Activated CD8-positive, alpha-beta memory T cell treated with anti-CD3 and anti-CD28 coated beads, Interleukin-2, amount 50 U/mL, for 48 hours (primary cell): ENCODE results near the gene VDAC2.
A peak's percentile ranks its signal among the peaks of the same experiment; 100 is the strongest.
"Not testable (repeated sequence)": the region's sequence is repeated elsewhere in the genome, so short reads cannot be mapped to it uniquely, and the experiment has no call there.

Experiments used
- DNase-seq: peaks from one replicate; pipeline ENCODE4 v3.0.0-alpha.2; 2020

VDAC2 gene

DNA sequence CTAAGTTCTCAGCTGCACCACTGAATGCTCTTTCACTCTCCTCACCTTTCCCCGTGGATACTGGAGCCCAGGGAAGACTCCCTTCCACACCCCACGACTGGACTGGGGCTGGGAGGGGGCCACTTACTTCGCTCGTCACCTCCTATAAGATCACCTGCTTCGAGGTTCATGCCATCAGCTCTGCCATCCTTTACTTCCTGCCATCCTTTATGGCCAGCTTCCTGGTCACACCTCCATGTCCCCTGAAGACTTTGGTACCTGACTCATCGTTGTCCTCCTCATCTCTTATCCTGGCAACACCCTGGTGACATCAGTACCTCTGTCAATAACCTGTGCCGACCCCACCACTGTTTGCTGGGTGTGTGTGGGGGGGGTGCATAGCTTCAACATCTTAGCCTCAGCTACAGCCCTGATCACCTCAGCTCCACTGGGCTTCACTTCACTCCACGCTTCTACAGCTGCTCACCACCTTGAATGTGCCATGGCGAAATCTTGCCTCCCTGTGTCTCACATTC lies 8.7 kb upstream of the VDAC2 start:
- DNase-seq: no peak

DNA sequence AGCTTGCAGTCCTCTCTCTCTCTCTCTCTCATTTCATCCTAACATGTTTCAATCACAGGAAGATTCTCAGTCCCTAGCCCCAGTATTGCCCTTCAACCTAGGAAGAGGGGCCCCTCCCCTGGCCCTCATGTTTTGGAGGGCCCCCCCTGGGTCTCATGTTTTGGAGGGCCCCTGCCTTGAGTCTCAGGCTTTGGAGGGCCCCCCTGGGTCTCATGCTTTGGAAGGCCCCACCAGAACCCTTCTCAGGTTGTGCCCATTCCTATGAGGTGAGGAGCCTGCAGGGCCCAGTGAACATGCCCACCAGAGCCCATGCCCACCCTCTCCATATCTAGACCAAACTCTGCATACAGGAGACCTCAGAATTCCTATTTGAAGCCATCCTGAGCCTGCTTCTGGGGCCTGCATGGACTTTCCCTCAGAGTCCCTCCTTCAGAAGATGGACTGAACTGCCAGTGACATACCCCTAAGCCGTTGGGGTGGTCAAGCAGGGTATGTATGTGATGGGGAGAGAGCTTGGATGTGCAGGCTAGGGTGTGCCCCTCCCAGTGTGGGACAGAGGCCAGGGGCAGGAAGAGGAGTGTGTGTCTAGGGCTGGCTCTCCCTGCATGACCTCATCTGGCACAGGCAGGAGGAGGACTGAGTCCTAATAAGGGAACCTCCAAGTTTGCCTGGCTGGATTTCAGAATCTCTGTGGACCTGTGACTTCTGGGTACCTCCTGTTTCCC lies 8.1 kb upstream of the VDAC2 start:
- no peak for DNase-seq

DNA sequence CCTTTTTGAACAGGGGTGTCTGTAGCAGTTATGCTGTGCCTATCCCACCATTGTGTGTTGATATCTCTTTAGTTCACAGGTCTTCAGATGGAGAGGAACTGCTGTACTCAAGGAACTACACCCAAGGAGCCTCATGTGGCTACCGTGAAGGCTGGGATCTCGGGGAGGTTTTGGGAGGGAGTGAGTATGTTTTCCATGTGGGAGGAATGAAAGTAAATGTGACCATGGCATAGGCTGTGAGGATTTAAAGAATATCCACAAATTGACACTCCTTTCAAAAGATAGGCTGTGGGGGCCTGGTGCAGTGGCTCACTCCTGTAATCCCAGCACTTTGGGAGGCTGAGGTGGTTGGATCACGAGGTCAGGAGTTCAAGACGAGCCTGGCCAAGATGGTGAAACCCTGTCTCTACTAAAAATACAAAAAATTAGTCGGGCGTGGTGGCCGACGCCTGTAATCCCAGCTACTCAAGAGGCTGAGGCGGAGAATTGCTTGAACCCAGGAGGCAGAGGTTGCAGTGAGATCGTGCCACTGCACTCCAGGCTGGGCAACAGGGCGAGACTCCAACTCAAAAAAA lies 7.5 kb upstream of the VDAC2 start:
- DNase-seq: not testable (repeated sequence)

DNA sequence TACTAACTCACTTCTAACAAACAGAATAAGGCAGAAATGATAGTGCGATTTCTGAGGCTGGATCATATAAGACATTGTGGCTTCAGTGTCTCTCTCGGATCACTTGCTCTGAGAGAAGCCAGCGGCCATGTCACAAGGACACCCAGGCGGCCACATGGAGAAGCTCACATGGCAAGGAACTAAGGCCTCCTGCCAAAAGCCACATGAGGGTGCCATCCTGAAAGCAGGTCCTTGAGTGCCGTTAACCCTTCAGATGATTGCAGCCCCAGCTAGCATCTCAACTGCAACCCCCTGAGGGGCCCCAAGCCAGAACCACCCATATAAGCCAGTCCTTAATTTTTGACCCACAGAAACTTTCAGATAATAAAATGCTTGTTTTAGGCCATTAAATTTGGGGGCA lies 6.9 kb upstream of the VDAC2 start:
- DNase-seq: no peak

DNA sequence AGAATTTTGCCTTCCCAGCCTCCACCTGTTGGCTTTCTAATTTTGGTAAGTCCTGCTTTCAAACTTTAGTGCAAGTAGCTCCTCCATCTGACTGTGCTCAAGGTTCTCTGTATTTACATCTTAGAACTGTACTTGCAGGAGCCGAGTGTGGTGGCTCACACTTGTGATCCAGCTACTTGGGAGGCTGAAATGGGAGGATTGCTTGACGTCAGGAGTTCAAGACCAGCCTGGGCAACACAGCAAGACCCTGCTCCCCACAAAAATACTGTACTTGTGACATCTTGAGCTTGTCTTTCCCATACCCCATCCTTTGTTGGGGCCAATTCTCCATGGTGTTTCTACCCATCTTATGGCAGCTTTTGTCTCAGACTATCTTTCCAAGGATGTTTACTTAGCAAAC lies 4.7 kb upstream of the VDAC2 start:
- DNase-seq: no peak

DNA sequence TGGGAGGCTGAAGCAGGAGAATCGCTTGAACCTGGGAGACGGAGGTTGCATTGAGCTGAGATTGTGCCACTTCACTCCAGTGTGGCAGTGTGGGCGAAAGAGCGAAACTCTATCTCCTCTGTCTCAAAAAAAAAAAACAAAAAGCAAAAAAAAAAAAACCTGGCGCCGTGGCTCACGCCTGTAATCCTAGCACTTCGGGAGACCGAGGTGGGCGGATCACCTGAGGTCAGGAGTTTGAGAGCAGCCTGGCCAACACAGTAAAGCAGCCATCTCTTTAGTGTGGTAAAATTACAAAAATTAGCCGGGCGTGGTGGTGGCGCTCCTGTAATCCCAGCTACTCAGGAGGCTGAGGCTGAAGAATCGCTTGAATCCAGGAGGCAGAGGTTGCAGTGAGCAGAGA lies 4.0 kb upstream of the VDAC2 start:
- DNase-seq: not testable (repeated sequence)

DNA sequence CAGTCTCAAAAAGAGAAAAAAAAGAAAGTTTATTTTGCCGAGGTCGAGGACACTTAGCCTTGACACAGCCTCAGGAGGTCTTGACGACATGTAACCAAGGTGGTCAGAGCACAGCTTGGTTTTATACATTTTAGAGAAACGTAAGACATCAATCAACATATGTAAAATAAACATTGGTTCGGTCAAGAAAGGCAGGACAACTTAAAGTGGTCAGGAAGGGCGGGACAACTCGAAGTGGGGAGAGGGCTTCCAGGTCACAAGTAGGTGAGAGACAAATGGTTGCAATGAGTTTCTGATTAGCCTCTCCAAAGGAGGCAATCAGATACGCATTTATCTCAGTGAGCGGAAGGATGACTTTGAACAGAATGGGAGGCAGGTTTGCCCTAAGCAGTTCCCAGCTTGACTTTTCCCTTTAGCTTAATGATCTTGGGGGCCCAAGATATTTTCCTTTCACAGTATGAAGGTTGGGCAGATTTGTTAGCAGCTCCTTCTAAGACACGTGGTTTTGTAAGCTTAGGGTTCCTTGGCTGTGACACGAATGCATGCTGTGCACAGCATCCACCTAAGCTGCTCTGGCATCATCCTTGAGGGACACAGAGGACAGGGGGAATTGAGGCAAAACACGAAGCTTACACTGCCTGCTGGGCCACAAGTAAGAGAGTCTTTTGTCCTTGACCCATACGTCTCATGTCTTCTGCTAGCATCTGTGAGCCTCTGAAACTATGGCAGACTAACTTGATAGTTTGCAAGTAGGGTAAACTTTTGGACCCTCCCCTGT lies 3.3 kb upstream of the VDAC2 start:
- DNase-seq: no peak

DNA sequence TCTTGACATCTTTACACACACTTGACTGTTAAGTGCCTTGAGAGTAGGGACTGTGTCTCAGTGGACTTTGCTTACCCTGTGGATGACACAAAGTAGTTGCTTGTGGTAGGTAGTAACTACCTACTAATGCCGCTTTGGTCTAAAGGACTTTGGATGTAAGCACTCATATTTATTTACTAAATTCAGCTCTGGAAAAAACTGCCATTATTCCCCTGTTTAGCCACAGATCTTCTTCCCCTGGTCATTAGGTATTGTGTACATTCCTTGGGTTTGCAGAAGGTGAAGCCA lies 2.8 kb upstream of the VDAC2 start:
- no peak for DNase-seq

DNA sequence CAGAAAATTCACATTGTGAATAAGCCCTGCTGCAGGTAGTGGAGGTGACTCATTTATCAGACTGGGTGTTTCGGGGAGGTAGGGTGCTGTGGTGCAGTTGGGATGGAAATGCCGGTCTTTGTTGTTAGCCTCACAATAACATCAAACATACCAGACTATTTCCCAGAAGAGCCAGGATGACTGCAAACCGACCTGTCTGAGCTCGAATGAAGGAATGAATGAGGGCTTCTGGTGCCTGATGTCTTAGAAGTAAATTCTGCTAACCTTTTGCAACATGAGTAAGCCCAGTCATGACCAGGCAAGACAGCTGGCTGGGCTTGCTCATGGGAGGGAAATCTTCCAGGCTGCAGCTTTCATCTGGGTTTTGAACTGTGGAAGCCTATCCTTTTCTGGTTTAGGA lies 2.4 kb upstream of the VDAC2 start:
- DNase-seq: no peak

DNA sequence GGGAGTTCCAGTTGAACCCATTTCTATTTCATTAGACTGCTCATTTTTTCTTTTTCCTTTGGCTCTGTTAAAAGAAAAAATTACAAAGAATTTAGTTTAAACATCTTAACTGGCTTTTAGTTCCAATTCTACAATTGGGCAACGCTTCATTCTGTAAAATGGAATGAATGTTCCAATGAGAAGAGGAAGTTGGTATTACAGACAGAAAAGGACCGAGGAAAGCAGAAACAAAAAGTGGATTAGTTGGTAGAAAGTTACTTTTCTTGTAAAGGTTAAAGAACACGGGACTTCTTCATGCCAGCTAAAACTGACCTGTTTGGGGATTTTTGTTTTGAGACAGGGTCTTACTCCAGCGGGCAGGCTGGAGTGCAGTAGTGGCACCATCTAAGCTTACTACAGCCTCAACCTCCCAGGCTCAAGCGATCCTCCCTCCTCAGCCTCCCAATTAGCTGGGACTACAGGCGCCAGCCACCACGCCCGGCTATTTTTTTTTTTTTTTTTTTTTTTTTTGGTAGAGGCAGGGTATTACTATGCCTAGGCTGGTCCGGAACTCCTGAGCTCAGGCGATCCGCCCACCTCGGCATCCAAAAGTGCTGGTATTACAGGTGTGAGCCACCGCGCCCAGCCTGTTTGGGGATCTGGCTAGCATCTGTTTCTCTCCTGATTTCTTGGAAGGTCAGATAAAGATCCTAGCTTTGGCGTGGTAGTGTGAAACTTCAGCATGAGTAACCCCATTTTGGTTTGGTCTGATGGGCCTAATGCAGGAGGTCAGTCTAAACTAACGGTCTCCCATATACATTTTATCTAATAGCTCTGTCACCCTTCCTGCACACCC lies 1.3 kb upstream of the VDAC2 start:
- no peak for DNase-seq

DNA sequence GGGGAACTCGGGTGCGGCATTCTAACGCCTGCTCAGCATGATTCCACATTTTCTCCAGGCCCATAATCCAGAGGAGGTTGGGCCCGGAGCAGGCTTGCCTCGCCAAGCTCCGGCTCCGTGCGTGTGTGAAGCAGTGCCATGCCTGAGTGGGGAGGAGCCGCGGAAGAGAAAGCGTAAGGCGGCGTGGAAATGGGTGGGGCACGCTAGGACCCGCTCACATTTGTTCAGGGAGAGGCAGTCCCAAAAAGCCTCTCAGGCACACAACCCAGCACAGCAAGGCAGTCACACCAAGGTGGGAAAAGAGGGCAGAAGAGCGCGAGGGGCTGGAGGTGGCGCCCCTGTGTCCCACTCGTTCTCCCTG lies 695 bp upstream of the VDAC2 start:
- DNase-seq: peak; percentile 85

DNA sequence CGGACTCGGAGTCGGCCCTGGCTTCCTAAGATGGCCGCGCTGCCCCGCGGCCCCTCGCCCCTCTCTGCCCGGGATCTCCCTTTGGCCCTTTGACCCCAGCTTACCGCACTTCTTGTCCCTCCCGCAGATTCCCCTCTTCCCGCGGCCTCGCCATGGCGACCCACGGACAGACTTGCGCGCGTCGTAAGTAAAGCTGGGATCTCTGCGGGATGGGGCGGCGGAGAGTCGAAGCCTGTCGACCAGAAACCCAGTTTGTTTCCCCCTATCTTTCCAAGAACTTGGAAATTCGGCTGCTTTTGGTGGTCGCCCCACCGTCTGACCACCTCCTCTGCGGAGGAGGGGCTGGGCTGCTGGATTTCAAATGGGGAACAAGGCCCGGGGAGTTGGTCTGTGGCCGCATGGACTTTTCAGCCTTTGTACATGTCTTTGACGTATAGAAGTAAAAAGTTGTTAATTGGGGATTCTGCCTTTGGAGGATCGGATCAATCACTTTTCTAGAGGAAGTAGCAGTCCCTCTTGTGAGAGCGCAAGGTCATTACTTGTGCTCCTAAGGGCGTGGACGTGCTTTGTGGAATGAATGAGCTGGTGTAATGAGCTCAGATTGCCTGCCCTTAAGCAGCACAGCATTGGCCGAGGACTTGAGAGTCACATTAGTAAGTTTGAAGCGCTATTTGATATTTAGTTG lies 553 bp downstream of the VDAC2 start:
- DNase-seq: no peak

DNA sequence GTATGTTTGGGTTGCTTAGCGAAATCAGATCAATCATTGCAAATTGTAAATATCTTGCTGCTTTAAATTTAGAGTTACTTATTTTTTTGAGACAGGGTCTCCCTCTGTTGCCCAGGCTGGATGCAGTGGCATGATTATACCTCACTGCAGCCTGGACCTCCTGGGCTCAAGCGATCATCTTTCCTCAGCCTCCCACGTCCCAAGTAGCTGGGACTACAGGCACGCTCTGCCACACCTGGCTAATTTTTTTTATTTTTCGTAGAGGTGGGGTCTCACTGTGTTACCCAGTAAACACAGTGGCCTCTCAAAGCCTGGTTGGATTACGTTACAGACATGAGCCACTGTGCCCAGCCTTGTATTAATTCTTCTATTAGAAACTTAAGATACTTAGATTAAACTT lies 1.7 kb downstream of the VDAC2 start:
- DNase-seq: no peak

DNA sequence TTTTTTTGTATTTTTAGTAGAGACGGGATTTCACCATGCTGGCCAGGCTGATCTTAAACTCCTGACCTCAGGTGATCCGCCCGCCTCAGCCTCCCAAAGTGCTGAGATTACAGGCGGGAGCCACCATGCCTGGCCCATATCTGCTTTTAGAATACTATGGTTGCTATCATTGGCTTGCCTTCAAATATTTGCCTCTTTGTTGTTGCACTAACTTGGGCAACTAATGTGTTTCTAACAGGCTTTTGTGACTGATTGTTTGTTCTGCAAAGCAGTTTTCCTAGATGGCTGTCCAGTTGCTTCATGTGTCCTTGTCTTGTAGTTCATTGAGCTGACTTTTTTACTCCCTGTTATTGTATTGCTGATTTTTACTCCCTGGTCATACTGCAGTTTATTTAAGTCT lies 9.7 kb downstream of the VDAC2 start:
- no peak for DNase-seq

DNA sequence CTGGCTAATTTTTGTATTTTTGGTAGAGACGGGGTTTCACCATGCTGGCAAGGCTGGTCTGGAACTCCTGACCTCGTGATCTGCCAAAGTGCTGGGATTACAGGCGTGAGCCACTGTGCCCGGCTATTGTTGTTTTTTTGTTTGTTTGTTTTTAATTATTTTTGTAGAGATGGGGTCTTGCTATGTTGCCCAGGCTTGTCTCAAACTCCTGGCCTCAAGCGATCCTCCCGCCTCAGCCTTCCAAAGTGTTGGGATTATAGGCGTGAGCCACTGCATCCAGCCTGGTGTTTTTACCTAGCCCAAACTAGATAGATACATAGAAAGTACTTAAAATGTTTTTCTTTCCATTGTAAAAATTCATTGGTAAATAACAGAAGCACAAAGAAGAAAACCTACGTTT lies 10.9 kb downstream of the VDAC2 start:
- not testable (repeated sequence) for DNase-seq

DNA sequence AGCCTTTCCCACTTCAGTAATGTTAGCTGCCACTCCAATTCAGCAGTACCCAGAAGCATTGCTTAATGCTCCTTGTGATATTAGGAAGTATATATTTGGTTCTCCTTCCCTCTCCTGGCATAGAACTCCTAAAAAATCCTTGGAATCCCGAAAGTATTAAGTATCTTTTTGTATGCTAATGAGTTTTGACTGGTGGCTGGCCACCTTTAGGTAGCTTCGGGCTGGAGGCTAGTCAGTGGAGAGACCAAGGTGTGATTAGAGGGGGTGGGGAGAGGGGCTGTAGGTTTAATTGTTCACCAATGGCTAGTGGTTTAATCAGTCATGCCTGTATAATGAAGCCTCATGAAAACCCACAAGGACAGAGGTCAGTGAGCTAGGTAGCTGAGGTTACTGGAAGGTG lies 12.9 kb downstream of the VDAC2 start:
- DNase-seq: no peak

DNA sequence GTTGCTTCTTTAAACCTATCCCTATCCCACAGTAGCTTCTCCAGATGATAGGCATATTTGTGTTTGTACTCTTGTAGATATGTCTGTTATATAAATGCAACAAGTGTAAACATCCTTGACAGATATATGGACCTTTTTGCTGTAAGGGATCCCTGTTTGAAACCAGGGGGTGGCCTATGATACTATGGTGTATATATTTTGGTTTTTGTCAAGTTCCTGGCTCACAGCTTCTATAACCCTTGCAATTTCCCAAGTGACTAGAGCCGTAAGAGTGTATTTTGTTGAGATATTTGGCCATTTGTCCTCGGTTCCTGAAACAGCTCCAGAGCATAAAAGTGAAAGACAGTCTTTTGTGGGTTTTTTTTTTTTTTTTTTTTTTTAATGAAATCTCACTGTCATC lies 15.5 kb downstream of the VDAC2 start:
- DNase-seq: no peak

DNA sequence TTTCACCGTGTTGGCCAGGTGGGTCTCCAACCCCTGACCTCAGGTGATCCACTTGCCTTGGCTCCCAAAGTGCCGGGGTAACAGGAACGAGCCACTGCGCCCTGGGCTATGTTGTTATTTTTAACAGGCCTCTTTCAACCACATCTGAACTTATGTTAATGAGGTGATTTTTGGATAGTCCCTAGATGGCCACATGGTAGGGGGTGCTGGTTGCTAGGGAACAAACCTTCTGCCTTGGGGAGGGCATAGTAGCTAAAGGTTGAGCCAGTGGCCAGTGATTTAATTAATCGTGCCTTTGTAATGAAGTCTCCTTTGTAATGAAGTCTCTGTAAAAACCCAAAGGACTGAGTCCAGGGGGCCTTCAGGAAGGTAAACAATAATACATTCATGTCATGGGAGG lies 16.1 kb downstream of the VDAC2 start:
- no peak for DNase-seq

DNA sequence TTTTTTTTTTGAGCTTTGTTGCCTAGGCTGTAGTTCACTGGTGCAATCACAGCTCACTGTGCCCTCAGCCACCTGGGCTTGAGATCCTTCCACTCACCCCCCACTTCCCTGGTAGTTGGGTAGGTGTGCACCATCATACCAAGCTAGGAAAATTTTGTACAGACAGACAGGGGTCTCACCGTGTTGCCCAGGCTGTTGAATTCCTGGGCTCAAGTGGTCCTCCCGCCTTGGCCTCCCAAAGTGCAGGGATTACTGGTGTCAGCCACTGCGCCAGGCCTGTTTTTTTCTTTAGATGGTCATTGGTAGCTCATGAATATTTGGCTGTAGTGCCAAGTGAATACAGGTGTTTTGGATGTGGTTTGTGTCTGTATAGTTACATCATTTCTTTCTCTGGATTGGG lies 17.7 kb downstream of the VDAC2 start:
- DNase-seq: no peak

DNA sequence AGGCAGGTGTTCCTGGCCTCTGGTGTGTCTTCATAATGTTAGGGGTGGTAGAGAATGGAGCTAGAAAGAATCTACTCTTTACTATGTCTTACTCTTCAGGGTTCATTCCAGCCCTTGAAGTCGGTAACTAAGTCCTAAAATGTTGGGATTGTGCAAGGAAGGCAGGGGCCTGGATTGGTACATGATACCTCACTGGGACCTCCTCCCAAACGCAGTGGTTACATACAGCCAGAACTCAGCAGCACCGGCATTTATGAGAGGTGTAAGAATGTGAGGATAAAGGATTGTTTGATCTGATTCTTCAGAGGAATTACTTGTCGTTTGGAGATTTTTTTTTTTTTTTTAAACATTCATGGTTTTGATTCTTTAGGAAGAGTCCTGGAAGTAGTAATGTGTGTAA lies 18.2 kb downstream of the VDAC2 start:
- DNase-seq: no peak

DNA sequence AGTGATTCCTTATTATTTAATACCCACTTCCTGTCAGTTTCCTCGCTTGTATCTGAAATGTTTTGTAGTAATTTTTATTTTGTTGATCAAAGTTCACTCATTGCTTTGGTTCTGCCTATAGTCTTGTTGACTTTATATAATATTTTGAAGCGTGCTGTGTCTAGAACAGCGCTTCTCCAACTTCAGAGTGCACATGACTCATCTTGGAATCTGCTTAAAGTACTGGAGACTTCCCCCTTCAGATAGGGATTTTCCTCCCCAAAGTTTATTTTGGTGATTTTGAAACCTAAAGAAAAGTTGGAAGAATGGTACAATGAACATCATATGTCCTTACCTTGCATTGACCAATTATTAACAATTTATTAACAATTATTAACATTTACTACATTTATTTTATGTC lies 19.4 kb downstream of the VDAC2 start:
- DNase-seq: no peak

DNA sequence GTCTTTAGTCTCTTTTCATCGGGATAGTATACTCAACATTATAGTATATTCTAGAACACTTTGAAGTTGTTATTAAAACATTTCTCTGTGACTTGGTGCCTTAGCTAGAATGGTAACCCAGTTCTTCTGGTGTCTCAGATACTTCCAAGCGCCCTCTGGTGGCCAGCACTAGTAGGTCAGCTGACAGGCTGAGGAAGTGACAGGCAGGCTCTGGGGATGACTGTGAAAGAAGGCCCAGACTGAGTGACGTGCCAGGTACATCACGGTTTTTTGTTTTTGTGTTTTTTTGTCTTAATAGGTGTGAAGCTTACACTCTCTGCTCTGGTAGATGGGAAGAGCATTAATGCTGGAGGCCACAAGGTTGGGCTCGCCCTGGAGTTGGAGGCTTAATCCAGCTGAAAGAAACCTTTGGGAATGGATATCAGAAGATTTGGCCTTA lies 20.0 kb downstream of the VDAC2 start:
- DNase-seq: peak; percentile 95
